Loucy (cell line): ENCODE results near the gene CTNND2.

ENCODE experiments used
- H2AFZ ChIP-seq: fragments of 200-600 bp; sonication (generic); 2 replicates; pipeline ENCODE4 v1.6.0; 2016; ENCODE audit warnings: antibody characterized with exemption, mild to moderate bottlenecking, low read length, moderate library complexity
- H3F3A ChIP-seq: fragments of 200-600 bp; 2 replicates; pipeline ENCODE4 v1.6.0; 2016; ENCODE audit warnings: antibody characterized with exemption, low read depth, mild to moderate bottlenecking
- H3K27me3 ChIP-seq: fragments of 200-600 bp; sonication (generic); 2 replicates; pipeline ENCODE4 v1.6.1; 2014; ENCODE audit warnings: low read length, mild to moderate bottlenecking; ENCODE audit not compliant: insufficient read depth, poor library complexity, severe bottlenecking
- H3K36me3 ChIP-seq: fragments of 200-600 bp; sonication (generic); 2 replicates; pipeline ENCODE4 v1.6.1; 2016; ENCODE audit warnings: low read length; ENCODE audit not compliant: insufficient read depth
- H3K4me1 ChIP-seq: fragments of 200-600 bp; sonication (generic); 2 replicates; pipeline ENCODE4 v1.5.1; 2014; ENCODE audit warnings: low read length, mild to moderate bottlenecking; ENCODE audit not compliant: insufficient read depth, poor library complexity, severe bottlenecking
- H3K4me2 ChIP-seq: fragments of 200-600 bp; sonication (generic); 2 replicates; pipeline ENCODE4 v1.6.0; 2014; ENCODE audit warnings: antibody characterized with exemption, low read length, low read depth, mild to moderate bottlenecking; ENCODE audit not compliant: poor library complexity, severe bottlenecking
- H3K4me3 ChIP-seq: fragments of 200-600 bp; sonication (generic); 2 replicates; pipeline ENCODE4 v1.5.1; 2014; ENCODE audit warnings: low read length, mild to moderate bottlenecking, mixed read lengths; ENCODE audit not compliant: poor library complexity, severe bottlenecking
- H3K79me2 ChIP-seq: fragments of 200-600 bp; sonication (generic); 2 replicates; pipeline ENCODE4 v1.6.1; 2014; ENCODE audit warnings: low read length; ENCODE audit not compliant: insufficient read depth
- H3K9ac ChIP-seq: fragments of 200-600 bp; sonication (generic); 2 replicates; pipeline ENCODE4 v1.6.0; 2014; ENCODE audit warnings: mild to moderate bottlenecking, low read depth, low read length, moderate library complexity; ENCODE audit not compliant: poor library complexity, severe bottlenecking
- H3K9me2 ChIP-seq: fragments of 200-600 bp; sonication (generic); replicated peaks from 2 replicates; pipeline ENCODE4 v1.6.1; 2016; ENCODE audit warnings: low read depth, low read length, mixed read lengths
- H3K9me3 ChIP-seq: fragments of 200-600 bp; sonication (generic); 2 replicates; pipeline ENCODE4 v1.6.1; 2014; ENCODE audit warnings: mild to moderate bottlenecking, antibody characterized with exemption, low read length, low read depth; ENCODE audit not compliant: insufficient read depth
- H4K20me1 ChIP-seq: fragments of 200-600 bp; sonication (generic); 2 replicates; pipeline ENCODE4 v1.6.0; 2014; ENCODE audit warnings: antibody characterized with exemption, low read length, mild to moderate bottlenecking; ENCODE audit not compliant: insufficient read depth, poor library complexity, severe bottlenecking
- CTCF ChIP-seq: fragments of 200-600 bp; sonication (generic); conservative IDR thresholded peaks from 2 replicates; pipeline ENCODE4 v1.5.1; 2014; ENCODE audit warnings: mild to moderate bottlenecking, antibody characterized with exemption, low read length
- EZH2phosphoT487 ChIP-seq: fragments of 200-600 bp; IDR thresholded peaks from 2 replicates; pipeline ENCODE4 v1.6.1; 2018; ENCODE audit warnings: antibody characterized with exemption, mild to moderate bottlenecking, moderate library complexity, borderline replicate concordance

Gene CTNND2

GRCh38 chr5:11640158-11640873, 263.9 kb downstream of the CTNND2 start:
- no peak overlapping the region for H3K4me3 ChIP-seq
- H4K20me1 ChIP-seq = no peaks in the 10 kb centered on the region
- no peaks in the 10 kb centered on the region for H3K27me3 ChIP-seq
- peaks cover 48% of the 10 kb centered on the region for H3K4me1 ChIP-seq
- H3K79me2 ChIP-seq = no peaks in the 10 kb centered on the region
- H3K9ac ChIP-seq = no peak overlapping the region
- peak overlapping the region; percentile 0; the same call in 1 of the 2 replicates for H2AFZ ChIP-seq
- no peak overlapping the region for H3K4me2 ChIP-seq
- no peaks in the 10 kb centered on the region for H3K36me3 ChIP-seq
- peaks cover 9% of the 10 kb centered on the region for H3F3A ChIP-seq
- H3K9me2 ChIP-seq = no peaks in the 10 kb centered on the region
- TF ChIP-seq CTCF = no peak
- TF ChIP-seq EZH2phosphoT487 = no peak
- H3K9me3 ChIP-seq = no peaks in the 10 kb centered on the region

- H3K9me2 ChIP-seq = no peaks in the 10 kb centered on the region
- no peaks in the 10 kb centered on the region for H3F3A ChIP-seq
Observed at GRCh38 chr5:11622785-11623184, 281.5 kb downstream of the CTNND2 start.

DNA sequence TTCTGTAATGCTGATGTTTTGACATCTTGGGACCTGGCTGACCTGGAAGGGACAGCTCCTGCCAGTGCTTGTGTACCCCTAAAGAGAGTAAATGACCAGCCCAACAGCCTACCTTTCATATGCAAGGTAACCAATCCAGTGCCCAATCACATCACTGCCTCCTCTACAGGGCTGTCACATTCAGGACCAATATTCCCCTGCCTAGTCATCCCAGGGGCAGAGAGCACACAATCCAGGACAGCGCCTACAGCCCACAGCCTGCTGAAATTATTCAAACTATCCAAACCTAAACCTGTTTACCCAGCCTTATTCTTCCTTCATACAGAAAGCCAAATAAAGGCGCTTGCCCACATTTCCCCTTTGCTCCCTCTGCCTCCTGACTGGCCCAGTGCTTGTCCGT, 284.1 kb downstream of the CTNND2 start:
- H3K4me1 ChIP-seq = no peaks in the 10 kb centered on the region
- H4K20me1 ChIP-seq = no peaks in the 10 kb centered on the region
- no peaks in the 10 kb centered on the region for H3F3A ChIP-seq
- H3K4me3 ChIP-seq = no peak overlapping the region
- H3K9me2 ChIP-seq = no peaks in the 10 kb centered on the region
- no peak overlapping the region for H3K9ac ChIP-seq
- no peaks in the 10 kb centered on the region for H3K36me3 ChIP-seq
- no peaks in the 10 kb centered on the region for H3K79me2 ChIP-seq
- no peak overlapping the region for H2AFZ ChIP-seq
- no peaks in the 10 kb centered on the region for H3K27me3 ChIP-seq
- no peaks in the 10 kb centered on the region; the same call in 1 of the 2 replicates for H3K9me3 ChIP-seq
- TF ChIP-seq EZH2phosphoT487 (no peak), CTCF (no peak)
- H3K4me2 ChIP-seq = no peak overlapping the region

More at GRCh38 chr5:11622785-11623184, 281.5 kb downstream of the CTNND2 start:
- no peak overlapping the region for H2AFZ ChIP-seq
- H3K27me3 ChIP-seq = no peaks in the 10 kb centered on the region
- H3K4me3 ChIP-seq = no peak overlapping the region
- no peak for TF ChIP-seq CTCF
- TF ChIP-seq EZH2phosphoT487 = no peak
- no peak overlapping the region for H3K4me2 ChIP-seq
- no peaks in the 10 kb centered on the region for H3K36me3 ChIP-seq
- no peaks in the 10 kb centered on the region for H3K79me2 ChIP-seq
- no peaks in the 10 kb centered on the region for H3K4me1 ChIP-seq
- H4K20me1 ChIP-seq = no peaks in the 10 kb centered on the region
- H3K9ac ChIP-seq = no peak overlapping the region
- H3K9me3 ChIP-seq = no peaks in the 10 kb centered on the region; the same call in 1 of the 2 replicates
